Measurements from ENCODE around the gene C6orf15.

- TF ChIP-seq, protein P1, sequence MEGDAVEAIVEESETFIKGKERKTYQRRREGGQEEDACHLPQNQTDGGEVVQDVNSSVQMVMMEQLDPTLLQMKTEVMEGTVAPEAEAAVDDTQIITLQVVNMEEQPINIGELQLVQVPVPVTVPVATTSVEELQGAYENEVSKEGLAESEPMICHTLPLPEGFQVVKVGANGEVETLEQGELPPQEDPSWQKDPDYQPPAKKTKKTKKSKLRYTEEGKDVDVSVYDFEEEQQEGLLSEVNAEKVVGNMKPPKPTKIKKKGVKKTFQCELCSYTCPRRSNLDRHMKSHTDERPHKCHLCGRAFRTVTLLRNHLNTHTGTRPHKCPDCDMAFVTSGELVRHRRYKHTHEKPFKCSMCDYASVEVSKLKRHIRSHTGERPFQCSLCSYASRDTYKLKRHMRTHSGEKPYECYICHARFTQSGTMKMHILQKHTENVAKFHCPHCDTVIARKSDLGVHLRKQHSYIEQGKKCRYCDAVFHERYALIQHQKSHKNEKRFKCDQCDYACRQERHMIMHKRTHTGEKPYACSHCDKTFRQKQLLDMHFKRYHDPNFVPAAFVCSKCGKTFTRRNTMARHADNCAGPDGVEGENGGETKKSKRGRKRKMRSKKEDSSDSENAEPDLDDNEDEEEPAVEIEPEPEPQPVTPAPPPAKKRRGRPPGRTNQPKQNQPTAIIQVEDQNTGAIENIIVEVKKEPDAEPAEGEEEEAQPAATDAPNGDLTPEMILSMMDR (IDR thresholded peaks at IDR 0.05): no peak
- TF ChIP-seq POLR2A (IDR thresholded peaks at IDR 0.05): no peak
Measured at GRCh38 chr6:31081872-31082271, 30.5 kb downstream of the C6orf15 start.

Measured in esophagus squamous epithelium (tissue), 4 donors.